ENCODE measurements around the gene B4GALT5. TPM values are rescaled to one million over a fixed set of nuclear protein-coding genes. Genes with fewer than 3 reads are reported as not detected.
"Not testable (repeated sequence)": the region's sequence is repeated elsewhere in the genome, so short reads cannot be mapped to it uniquely, and the experiment has no call there.

B4GALT5 gene
- total RNA-seq, 1 donor from 2014 or later: 21.3 TPM

GRCh38 chr20:49679634-49680033, 34.0 kb downstream of the B4GALT5 start:
- DNase-seq: no peak

- no peak for DNase-seq
Observed at GRCh38 chr20:49677777-49678758, 35.6 kb downstream of the B4GALT5 start.

GRCh38 chr20:49676581-49677291, 36.9 kb downstream of the B4GALT5 start:
- DNase-seq: no peak

- DNase-seq: no peak
Observed at GRCh38 chr20:49675368-49676151, 38.1 kb downstream of the B4GALT5 start.

- no peak for DNase-seq
Observed at GRCh38 chr20:49674383-49675352, 39.0 kb downstream of the B4GALT5 start.

- DNase-seq: no peak
Observed at GRCh38 chr20:49672096-49672664, 41.5 kb downstream of the B4GALT5 start.

- DNase-seq: no peak
Observed at GRCh38 chr20:49671433-49671832, 42.2 kb downstream of the B4GALT5 start.

GRCh38 chr20:49669601-49670189, 44.0 kb downstream of the B4GALT5 start:
- DNase-seq: no peak

GRCh38 chr20:49668878-49669195, 44.8 kb downstream of the B4GALT5 start:
- DNase-seq: not testable (repeated sequence)

- no peak for DNase-seq
Observed at GRCh38 chr20:49668181-49668877, 45.3 kb downstream of the B4GALT5 start.

- DNase-seq: no peak
Observed at GRCh38 chr20:49666911-49667310, 46.8 kb downstream of the B4GALT5 start.

- DNase-seq: no peak
Observed at GRCh38 chr20:49665796-49666195, 47.9 kb downstream of the B4GALT5 start.

GRCh38 chr20:49664612-49665313, 48.9 kb downstream of the B4GALT5 start:
- DNase-seq: no peak

GRCh38 chr20:49663112-49663511, 50.6 kb downstream of the B4GALT5 start:
- no peak for DNase-seq

- DNase-seq: no peak
Observed at GRCh38 chr20:49661560-49662329, 51.9 kb downstream of the B4GALT5 start.

- no peak for DNase-seq
Observed at GRCh38 chr20:49660912-49661311, 52.8 kb downstream of the B4GALT5 start.

- DNase-seq: no peak
Observed at GRCh38 chr20:49659056-49659455, 54.6 kb downstream of the B4GALT5 start.

- DNase-seq: no peak
Observed at GRCh38 chr20:49658508-49658907, 55.2 kb downstream of the B4GALT5 start.
